Ecto neural progenitor cell (in vitro differentiated cells): ENCODE data around the gene PRRG3.

Experiments
- DNase-seq: peaks from one replicate; pipeline ENCODE4 v3.0.0-alpha.2; 2018; ENCODE audit warnings: low spot score

The PRRG3 gene

GRCh38 chrX:151708821-151709220, 13.6 kb downstream of the PRRG3 start:
- no peak for DNase-seq

- no peak for DNase-seq
These were observed 15.2 kb downstream of the PRRG3 start for GRCh38 chrX:151710457-151710856.

- DNase-seq = no peak
These were observed 15.9 kb downstream of the PRRG3 start for GRCh38 chrX:151711154-151711553.

GRCh38 chrX:151711787-151712186, 16.5 kb downstream of the PRRG3 start:
- no peak for DNase-seq

GRCh38 chrX:151712253-151712652, 17.0 kb downstream of the PRRG3 start:
- DNase-seq = no peak

- no peak for DNase-seq
These were observed 18.6 kb downstream of the PRRG3 start for GRCh38 chrX:151713849-151714248.

GRCh38 chrX:151714362-151714761, 19.1 kb downstream of the PRRG3 start:
- DNase-seq = no peak

GRCh38 chrX:151715752-151716151, 20.5 kb downstream of the PRRG3 start, which contains the start of gene FATE1:
Gene FATE1, plus strand, starts transcription at chrX:151716035. Its CDS starts 85 bp downstream, at chrX:151716120.
- DNase-seq = no peak

GRCh38 chrX:151722241-151722846, 27.1 kb downstream of the PRRG3 start:
- peak; percentile 66 for DNase-seq

- no peak for DNase-seq
These were observed 28.0 kb downstream of the PRRG3 start for GRCh38 chrX:151723156-151723760.

GRCh38 chrX:151724563-151725337, 29.5 kb downstream of the PRRG3 start:
- DNase-seq = no peak

- DNase-seq = no peak
These were observed 30.0 kb downstream of the PRRG3 start for GRCh38 chrX:151725338-151725614.

GRCh38 chrX:151726751-151727150, 31.5 kb downstream of the PRRG3 start:
- no peak for DNase-seq

GRCh38 chrX:151727346-151727745, 32.1 kb downstream of the PRRG3 start:
- DNase-seq = no peak

GRCh38 chrX:151729056-151729725, 33.9 kb downstream of the PRRG3 start:
- no peak for DNase-seq

GRCh38 chrX:151734446-151734845, 39.2 kb downstream of the PRRG3 start, which contains the start of gene CNGA2:
Gene CNGA2, plus strand, starts transcription at chrX:151734746. Its CDS starts 3,738 bp downstream, at chrX:151738484.
- no peak for DNase-seq

GRCh38 chrX:151735219-151735618, 40.0 kb downstream of the PRRG3 start:
- DNase-seq = no peak

- DNase-seq = no peak
These were observed 41.4 kb downstream of the PRRG3 start for GRCh38 chrX:151736685-151737084.

GRCh38 chrX:151737494-151737893, 42.2 kb downstream of the PRRG3 start:
- no peak for DNase-seq

- DNase-seq = no peak
These were observed 43.5 kb downstream of the PRRG3 start for GRCh38 chrX:151738751-151739150.

- DNase-seq = no peak
These were observed 46.3 kb downstream of the PRRG3 start for GRCh38 chrX:151741606-151742005.

GRCh38 chrX:151742311-151742710, 47.1 kb downstream of the PRRG3 start:
- no peak for DNase-seq
